Mesodermal cell (in vitro differentiated cells): ENCODE results near the gene PELI3. TPM values are rescaled to one million over a fixed set of nuclear protein-coding genes. Genes with fewer than 3 reads are reported as not detected.

Source experiments
- H3K27ac ChIP-seq: 2 replicates; pipeline ENCODE4 v1.7.0; 2013; ENCODE audit warnings: mild to moderate bottlenecking, low read depth, low read length, moderate library complexity; ENCODE audit not compliant: severe bottlenecking
- H3K36me3 ChIP-seq: 2 replicates; pipeline ENCODE4 v1.7.1; 2013; ENCODE audit warnings: mild to moderate bottlenecking, low read length, moderate library complexity; ENCODE audit not compliant: control insufficient read depth, insufficient read depth
- H3K4me1 ChIP-seq: one replicate; pipeline ENCODE4 v1.7.1; 2013; ENCODE audit warnings: mild to moderate bottlenecking, low read length; ENCODE audit not compliant: insufficient read depth, control insufficient read depth, poor library complexity, severe bottlenecking
- H3K4me3 ChIP-seq: 2 replicates; pipeline ENCODE4 v1.7.0; 2013; ENCODE audit warnings: low read length, control low read depth, mild to moderate bottlenecking; ENCODE audit not compliant: insufficient read depth, poor library complexity, severe bottlenecking; ENCODE audit errors: extremely low read depth
- H3K9me3 ChIP-seq: 2 replicates; pipeline ENCODE4 v1.7.1; 2013; ENCODE audit warnings: mild to moderate bottlenecking, low read length, moderate library complexity; ENCODE audit not compliant: control insufficient read depth
- WGBS, 2 experiments: methylation state at CpG; one replicate each; pipeline ENCODE4 v1.1.5; 2013; ENCODE audit warnings: missing lambda C conversion rate in 2 of 2; ENCODE audit not compliant: insufficient coverage in 2 of 2; 5-methylcytosine and 5-hydroxymethylcytosine counted together
- polyA plus RNA-seq, 2 experiments: library from polyadenylated mRNA; stranded (reverse); fragments of 50-300 nt; gene quantifications; one replicate each; pipeline ENCODE4 v1.2.3, GENCODE V29; 2013

PELI3 gene, protein sequence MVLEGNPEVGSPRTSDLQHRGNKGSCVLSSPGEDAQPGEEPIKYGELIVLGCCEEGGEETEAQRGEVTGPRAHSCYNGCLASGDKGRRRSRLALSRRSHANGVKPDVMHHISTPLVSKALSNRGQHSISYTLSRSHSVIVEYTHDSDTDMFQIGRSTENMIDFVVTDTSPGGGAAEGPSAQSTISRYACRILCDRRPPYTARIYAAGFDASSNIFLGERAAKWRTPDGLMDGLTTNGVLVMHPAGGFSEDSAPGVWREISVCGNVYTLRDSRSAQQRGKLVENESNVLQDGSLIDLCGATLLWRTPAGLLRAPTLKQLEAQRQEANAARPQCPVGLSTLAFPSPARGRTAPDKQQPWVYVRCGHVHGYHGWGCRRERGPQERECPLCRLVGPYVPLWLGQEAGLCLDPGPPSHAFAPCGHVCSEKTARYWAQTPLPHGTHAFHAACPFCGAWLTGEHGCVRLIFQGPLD
- 3.6 TPM for polyA plus RNA-seq (2013, experiment 1 of 2)
- polyA plus RNA-seq (2013, experiment 2 of 2) = 4.0 TPM

DNA sequence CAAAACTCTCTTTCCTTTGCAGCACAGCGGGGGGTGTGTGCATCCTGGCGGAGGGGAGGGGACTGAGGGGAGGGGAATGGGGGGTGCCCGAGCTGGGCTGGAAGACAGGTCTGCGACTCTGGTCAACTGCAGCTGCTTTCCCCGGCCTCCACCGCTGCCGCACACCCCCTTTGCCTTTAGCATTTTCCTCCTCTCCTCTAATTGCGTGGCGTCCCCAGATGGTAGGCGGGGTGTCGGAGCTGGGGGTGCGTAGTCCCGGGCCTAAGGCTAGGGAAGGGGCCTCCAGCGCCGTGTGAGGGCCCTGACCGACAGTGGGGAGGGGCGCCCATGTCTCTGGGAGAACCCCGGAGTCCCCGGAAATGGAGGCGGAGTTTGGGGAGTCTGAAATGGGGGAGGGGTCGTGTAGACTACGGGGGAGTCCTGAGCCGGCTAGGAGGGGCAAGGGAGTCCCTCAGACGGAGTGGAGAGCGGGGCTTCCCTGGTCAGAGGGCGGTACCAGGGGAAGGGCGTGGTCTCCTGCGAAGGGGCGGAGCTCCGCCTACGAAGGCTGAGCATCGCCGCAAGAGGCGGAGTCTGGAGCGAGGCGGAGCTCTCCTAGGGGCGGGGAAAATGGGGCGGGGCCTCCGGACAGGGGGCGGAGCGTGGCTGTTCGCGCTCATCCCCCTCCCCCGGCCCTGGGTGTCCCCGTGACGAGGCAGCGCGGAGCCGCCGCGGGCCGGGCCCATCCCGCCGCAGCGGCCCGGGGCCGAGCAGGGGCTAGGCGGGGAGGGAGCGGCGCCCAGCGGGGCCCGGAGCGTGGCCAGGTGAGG is at the start of gene PELI3:
TSS of gene PELI3 (plus strand) at position 681 of the 809 bp plus-strand sequence. CDS start 1,224 bp downstream, outside the sequence.
- no peak within 1 kb of the TSS for H3K27ac ChIP-seq
- peaks cover 6% of the 10 kb centered on the region for H3K36me3 ChIP-seq
- H3K4me3 ChIP-seq = peak within 1 kb of the TSS; percentile 59
- peaks cover 7% of the 10 kb centered on the region for H3K9me3 ChIP-seq
- WGBS, 2 experiments = 0 to 1% methylated on average over 16 to 29 of the region's 63 CpGs
- peaks cover 8% of the 10 kb centered on the region for H3K4me1 ChIP-seq

DNA sequence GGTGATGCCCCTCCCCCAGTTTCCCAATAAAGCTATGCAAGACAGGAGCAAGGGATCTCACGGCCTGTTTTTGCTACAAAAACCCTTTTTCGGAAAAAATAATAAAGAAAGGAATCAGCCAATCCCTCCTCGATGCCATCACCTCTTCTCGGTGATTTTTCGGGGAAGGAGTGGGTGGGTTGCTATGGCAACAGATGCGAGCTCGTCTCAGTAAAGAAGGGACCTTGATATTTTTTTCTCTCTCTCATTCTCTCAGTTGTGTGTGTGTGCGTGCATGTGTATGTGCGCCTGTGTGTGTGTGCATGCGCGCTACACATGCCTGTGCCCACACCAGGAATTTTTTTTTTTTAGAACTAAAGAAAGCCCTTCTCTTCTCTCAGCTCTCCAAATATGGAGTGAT is 49.7 kb upstream of the PELI3 start:
- WGBS, 2 experiments = 70 to 94% methylated on average over 2 to 3 of the region's 11 CpGs
- Histone ChIP-seq H3K9me3 (no peaks in the 10 kb centered on the region), H3K4me3 (no peak overlapping the region), H3K4me1 (peaks cover 26% of the 10 kb centered on the region), H3K36me3 (no peaks in the 10 kb centered on the region), H3K27ac (no peak overlapping the region)

DNA sequence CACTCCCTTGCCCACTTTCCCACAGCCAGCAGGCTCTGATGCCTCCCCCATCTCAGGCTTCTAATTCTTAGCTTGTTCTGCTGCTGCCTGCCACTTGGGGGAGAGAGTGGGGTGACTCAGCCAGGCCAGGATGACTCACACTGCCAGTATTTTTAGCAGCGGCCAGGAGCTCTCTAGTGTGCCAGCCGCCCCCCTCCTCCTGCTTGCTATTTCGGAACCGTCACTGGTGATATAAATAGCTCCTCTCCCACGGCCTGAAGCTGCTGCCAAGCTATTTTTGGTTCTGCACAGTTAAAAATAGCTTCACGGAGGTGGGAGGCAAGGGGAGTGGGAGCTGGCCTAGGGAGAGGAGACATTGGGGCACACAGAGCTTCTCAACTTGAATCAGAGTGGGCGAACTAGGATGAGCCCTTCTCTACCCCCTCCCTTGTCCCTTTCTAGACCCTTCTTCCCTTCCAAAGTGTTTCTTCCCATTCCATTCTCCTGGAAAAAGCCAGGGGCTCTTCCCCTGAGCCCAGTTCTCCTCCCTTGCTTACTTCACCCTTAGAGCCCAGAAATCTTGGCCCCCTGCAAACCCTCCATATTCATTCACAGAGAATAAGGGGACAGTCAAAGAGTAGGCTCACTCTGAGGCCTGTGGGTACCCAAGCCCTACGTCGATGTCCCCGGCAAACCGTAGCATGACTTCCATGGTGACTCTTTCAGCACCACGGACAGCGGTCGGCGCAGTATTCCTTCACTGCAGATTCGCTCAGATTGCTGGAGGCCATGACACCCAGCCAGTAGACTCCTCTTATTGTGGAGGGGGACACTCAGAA is 48.3 kb upstream of the PELI3 start:
- WGBS, 2 experiments = 0 to 1% methylated on average over 9 to 16 of the region's 16 CpGs

DNA sequence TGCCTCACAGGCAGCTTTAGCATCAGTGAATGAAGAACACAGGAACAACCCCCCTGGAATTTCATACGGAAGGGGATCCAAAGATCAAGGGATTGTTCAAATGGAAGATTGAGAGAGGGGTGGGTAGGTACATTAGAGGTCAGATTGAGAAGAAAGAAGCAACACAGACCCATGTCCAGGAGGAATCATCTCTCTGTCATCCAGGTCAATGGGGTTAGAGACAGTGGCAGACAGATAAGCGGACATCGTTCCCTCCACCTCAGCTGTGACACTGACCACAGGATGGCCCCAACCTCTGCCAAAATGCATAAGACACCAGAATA is 47.8 kb upstream of the PELI3 start:
- WGBS, 2 experiments = 69 to 75% methylated on average over 2 to 3 of the region's 3 CpGs
- H3K27ac ChIP-seq = no peak overlapping the region
- H3K9me3 ChIP-seq = no peaks in the 10 kb centered on the region
- H3K36me3 ChIP-seq = peaks cover 3% of the 10 kb centered on the region
- peaks cover 26% of the 10 kb centered on the region for H3K4me1 ChIP-seq
- H3K4me3 ChIP-seq = no peak overlapping the region

More for the DNA sequence above, 48.3 kb upstream of the PELI3 start:
- Histone ChIP-seq H3K9me3 (no peaks in the 10 kb centered on the region), H3K36me3 (peaks cover 3% of the 10 kb centered on the region), H3K27ac (peak overlapping the region; percentile 83), H3K4me1 (peaks cover 26% of the 10 kb centered on the region), H3K4me3 (no peak overlapping the region)

DNA sequence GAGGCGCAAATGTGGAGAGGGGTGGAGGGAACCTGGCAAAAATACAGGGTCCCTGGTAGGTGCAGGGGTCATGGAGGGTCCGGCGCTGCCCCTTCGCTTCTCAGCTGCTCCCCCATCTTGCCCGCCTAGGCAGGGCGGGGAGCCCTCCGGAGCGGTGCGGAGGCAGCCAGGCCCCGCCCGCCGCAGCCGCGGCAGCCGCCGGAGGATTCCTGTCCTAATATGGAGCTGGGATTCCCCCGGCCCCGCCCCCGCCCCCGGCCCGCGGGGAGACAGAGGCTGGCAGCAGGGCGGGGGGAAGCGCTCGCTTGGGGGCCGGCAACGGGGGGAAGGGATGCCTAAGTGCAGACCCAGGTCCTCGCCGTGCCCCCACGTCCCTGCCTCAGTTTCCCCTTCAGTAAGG is 46.9 kb upstream of the PELI3 start:
- Histone ChIP-seq H3K4me3 (no peak overlapping the region), H3K4me1 (peaks cover 26% of the 10 kb centered on the region), H3K36me3 (peaks cover 3% of the 10 kb centered on the region), H3K27ac (no peak overlapping the region), H3K9me3 (no peaks in the 10 kb centered on the region)
- WGBS, 2 experiments = 2 to 5% methylated on average over 17 to 30 of the region's 30 CpGs

DNA sequence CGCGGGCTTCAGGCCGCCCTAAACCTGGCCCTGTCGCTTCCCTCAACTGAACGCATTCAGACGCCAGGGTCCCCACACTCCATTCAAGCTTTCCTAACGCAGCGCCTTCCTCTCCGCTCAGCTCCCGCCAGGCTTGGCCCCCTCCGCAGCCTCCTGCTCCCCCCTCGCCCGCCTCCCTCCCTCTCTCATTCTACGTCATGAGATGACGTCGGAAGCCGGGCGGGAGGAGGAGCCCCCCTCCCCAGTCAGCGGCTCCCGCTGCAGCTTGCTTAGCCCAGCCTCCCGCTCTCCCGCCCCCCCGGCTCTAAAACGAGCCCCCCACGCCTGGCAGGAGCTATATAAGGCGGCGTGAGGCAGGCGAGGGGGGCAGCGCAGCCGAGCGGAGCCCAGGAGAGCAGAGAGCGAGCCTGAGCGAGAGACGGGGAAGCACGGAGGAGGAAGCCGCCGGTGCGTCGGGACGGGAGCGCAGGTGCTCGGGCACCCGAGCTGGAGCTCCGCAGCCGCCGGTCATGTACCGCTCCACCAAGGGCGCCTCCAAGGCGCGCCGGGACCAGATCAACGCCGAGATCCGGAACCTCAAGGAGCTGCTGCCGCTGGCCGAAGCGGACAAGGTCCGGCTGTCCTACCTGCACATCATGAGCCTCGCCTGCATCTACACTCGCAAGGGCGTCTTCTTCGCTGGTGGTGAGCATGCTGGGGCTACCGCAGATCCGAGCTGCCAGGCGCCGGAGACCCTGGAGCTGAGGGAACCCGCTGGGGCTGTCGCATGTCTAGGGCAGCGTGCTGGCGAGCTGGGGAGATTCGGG is 45.8 kb upstream of the PELI3 start, which contains the start of gene NPAS4:
TSS of gene NPAS4 (plus strand) at position 365 of the 806 bp plus-strand sequence. CDS start at position 510, 145 bp downstream.
- WGBS, 2 experiments = 3 to 4% methylated on average over 51 to 56 of the region's 71 CpGs
- Histone ChIP-seq H3K4me1 (peaks cover 26% of the 10 kb centered on the region), H3K9me3 (no peaks in the 10 kb centered on the region), H3K27ac (no peak within 1 kb of the TSS), H3K36me3 (peaks cover 3% of the 10 kb centered on the region), H3K4me3 (peak within 1 kb of the TSS; percentile 14)

DNA sequence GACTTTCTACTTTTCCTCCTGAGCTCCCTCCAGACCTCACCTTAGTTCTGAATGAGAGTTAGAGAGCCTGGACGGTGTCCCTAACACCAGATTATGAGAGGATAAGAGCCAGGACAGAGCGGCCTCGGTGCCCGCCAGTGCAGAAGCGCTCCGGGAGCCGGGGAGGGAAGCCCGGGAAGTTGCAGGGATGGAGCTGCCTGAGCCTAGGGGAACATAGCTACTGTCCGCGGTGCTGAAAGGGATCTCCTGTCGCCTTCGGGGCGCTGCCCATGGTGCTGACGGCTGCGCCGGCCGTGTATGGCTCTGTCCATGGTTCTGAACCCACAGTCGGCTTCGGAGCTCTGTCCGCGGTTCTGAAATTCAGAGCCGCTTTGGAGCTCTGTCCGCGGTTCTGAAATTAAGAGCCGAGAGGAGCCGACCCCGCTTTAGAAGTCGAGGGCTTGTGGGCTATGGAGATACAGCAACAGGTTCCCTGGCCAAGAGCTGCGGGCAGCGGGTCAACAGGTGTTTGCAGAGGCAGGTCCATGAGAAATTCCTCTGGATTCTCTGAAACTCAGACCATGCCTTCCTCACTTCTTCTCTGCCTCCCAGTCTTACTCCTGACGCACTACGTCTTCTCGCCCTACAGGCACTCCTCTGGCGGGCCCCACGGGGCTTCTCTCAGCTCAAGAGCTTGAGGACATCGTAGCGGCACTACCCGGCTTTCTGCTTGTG is 45.1 kb upstream of the PELI3 start:
- Histone ChIP-seq H3K36me3 (peaks cover 9% of the 10 kb centered on the region), H3K4me1 (peaks cover 26% of the 10 kb centered on the region), H3K27ac (no peak overlapping the region), H3K9me3 (no peaks in the 10 kb centered on the region), H3K4me3 (no peak overlapping the region)
- 20 to 28% methylated on average over 27 to 35 of the region's 38 CpGs for WGBS, 2 experiments

DNA sequence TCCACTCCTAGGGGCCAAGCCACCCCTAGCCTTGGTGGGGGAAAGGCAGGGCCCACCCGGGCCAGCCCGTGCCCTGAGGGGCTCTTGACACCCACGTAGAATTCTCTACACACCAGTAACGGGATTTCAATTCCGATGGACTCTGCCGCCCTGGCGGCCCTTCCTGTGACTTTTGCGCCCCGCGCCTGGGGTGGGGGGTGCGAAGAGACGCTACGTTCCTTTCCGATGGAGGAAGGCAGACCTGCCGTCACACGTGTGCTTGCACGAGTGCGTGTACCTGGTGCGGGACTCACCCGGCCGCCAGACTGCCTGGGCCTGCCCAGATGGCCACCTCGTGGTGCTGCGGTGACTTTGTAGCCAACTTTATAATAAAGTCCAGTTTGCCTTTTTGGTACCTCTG is 40.4 kb upstream of the PELI3 start:
- Histone ChIP-seq H3K36me3 (peaks cover 14% of the 10 kb centered on the region), H3K4me3 (no peak overlapping the region), H3K4me1 (no peaks in the 10 kb centered on the region), H3K9me3 (no peaks in the 10 kb centered on the region), H3K27ac (no peak overlapping the region)
- WGBS, 2 experiments = 94 to 95% methylated on average over 21 to 23 of the region's 23 CpGs

DNA sequence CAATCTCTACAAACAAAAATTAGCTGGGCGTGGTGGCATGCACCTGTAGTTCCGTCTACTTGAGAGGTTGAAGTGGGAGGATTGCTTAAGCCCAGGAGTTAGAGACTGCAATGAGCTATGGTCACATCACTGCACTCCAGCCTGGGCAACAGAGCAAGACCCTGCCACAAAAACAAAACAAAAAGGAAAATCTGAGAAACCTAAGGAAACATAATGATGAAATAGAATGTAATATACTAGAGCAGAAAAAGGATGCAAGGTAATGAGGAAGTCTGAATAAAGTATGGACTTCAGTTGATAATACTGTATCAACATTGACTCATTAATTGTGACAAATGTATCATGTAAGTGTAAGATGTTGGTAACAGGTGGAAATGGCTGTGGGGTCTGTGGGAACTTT is 37.8 kb upstream of the PELI3 start:
- no peak overlapping the region for H3K27ac ChIP-seq
- H3K4me3 ChIP-seq = no peak overlapping the region
- no peaks in the 10 kb centered on the region for H3K4me1 ChIP-seq
- WGBS, 2 experiments = 94% methylated on average over 2 of the region's 2 CpGs; no CpG with 5 or more reads in 1 of the 2 experiments
- H3K36me3 ChIP-seq = peaks cover 16% of the 10 kb centered on the region
- no peaks in the 10 kb centered on the region for H3K9me3 ChIP-seq
